ENCODE data around the gene LRIT1.

LRIT1 gene

GRCh38 chr10:84214612-84215235 is 26.6 kb downstream of the LRIT1 start:
- no peaks in the 10 kb centered on the region for H3K4me1 ChIP-seq (ENCODE audit: control insufficient read depth in 2 of 2, insufficient read depth in 1 of 2, low read depth in 1 of 2, low read length in 2 of 2)
- H2BK12ac ChIP-seq (ENCODE audit: low read length), result no peak overlapping the region
- peaks cover 2% of the 10 kb centered on the region for H3K79me1 ChIP-seq (ENCODE audit: low read depth, low read length)
- H3K4me2 ChIP-seq (ENCODE audit: insufficient read depth, low read length, poor library complexity, severe bottlenecking), result no peak overlapping the region
- H3K9me3 ChIP-seq (replicated peaks in 1 of 2; ENCODE audit: control insufficient read depth in 2 of 2, insufficient read depth in 1 of 2, low read depth in 1 of 2, low read length in 2 of 2), result no peaks in the 10 kb centered on the region
- H3K9ac ChIP-seq (ENCODE audit: low read depth, low read length, poor library complexity), result no peak overlapping the region
- WGBS, 2 donors (ENCODE audit: extremely low coverage in 2 of 2, insufficient read length in 2 of 2, insufficient replicate concordance in 1 of 2), result no CpG with 5 or more reads among the region's 12 CpGs
- H3K27ac ChIP-seq (replicated peaks; ENCODE audit: low read length), result no peak overlapping the region
- H3K18ac ChIP-seq (ENCODE audit: low read length), result no peak overlapping the region
- H3K4ac ChIP-seq (ENCODE audit: low read length), result no peak overlapping the region
- no peak overlapping the region for H4K91ac ChIP-seq (ENCODE audit: low read depth, low read length, poor library complexity)
- no peak overlapping the region for H3K14ac ChIP-seq (ENCODE audit: low read length)
- no peak overlapping the region for H2AK5ac ChIP-seq (ENCODE audit: low read depth, low read length)
- H2BK5ac ChIP-seq (ENCODE audit: low read length), result no peak overlapping the region
- peaks cover 0 to 9% (median 0%) of the 10 kb centered on the region in 3 experiments for H3K27me3 ChIP-seq (ENCODE audit: control insufficient read depth in 3 of 3, insufficient read depth in 3 of 3, low read depth in 1 of 3, low read length in 3 of 3)
- no peak overlapping the region for H2AFZ ChIP-seq (ENCODE audit: low read length)
- H4K8ac ChIP-seq (ENCODE audit: low read depth, low read length), result no peak overlapping the region
- no peak overlapping the region for H2BK15ac ChIP-seq (ENCODE audit: low read length)
- DNase-seq (ENCODE audit: low spot score), result no peak
- no peak overlapping the region for H2BK120ac ChIP-seq (ENCODE audit: low read depth, low read length)
- H3K36me3 ChIP-seq (replicated peaks in 1 of 2; ENCODE audit: control insufficient read depth in 2 of 2, insufficient read depth in 2 of 2, low read length in 2 of 2), result peaks cover 0 to 2% of the 10 kb centered on the region in 2 donors
- peak overlapping the region in 1 of 2 donors; percentile 3 for H3K4me3 ChIP-seq (ENCODE audit: low read length in 2 of 2)
- H3K23ac ChIP-seq (ENCODE audit: low read depth, low read length, poor library complexity), result no peak overlapping the region

- DNase-seq (ENCODE audit: low spot score), result no peak
- no peak overlapping the region for H3K4ac ChIP-seq (ENCODE audit: low read length)
- H2BK120ac ChIP-seq (ENCODE audit: low read depth, low read length), result no peak overlapping the region
- no peak overlapping the region for H2AFZ ChIP-seq (ENCODE audit: low read length)
- peak overlapping the region; percentile 43 for H3K23ac ChIP-seq (ENCODE audit: low read depth, low read length, poor library complexity)
- WGBS, 2 donors (ENCODE audit: extremely low coverage in 2 of 2, insufficient read length in 2 of 2, insufficient replicate concordance in 1 of 2), result no CpG with 5 or more reads among the region's 25 CpGs
- peaks cover 2% of the 10 kb centered on the region for H3K79me1 ChIP-seq (ENCODE audit: low read depth, low read length)
- H4K8ac ChIP-seq (ENCODE audit: low read depth, low read length), result no peak overlapping the region
- peaks cover 0 to 6% (median 0%) of the 10 kb centered on the region in 3 experiments for H3K27me3 ChIP-seq (ENCODE audit: control insufficient read depth in 3 of 3, insufficient read depth in 3 of 3, low read depth in 1 of 3, low read length in 3 of 3)
- H3K14ac ChIP-seq (ENCODE audit: low read length), result no peak overlapping the region
- no peak overlapping the region for H3K9ac ChIP-seq (ENCODE audit: low read depth, low read length, poor library complexity)
- H3K4me1 ChIP-seq (ENCODE audit: control insufficient read depth in 2 of 2, insufficient read depth in 1 of 2, low read depth in 1 of 2, low read length in 2 of 2), result no peaks in the 10 kb centered on the region
- no peak overlapping the region for H2BK15ac ChIP-seq (ENCODE audit: low read length)
- H2BK12ac ChIP-seq (ENCODE audit: low read length), result no peak overlapping the region
- peak overlapping the region; percentile 82 for H2AK5ac ChIP-seq (ENCODE audit: low read depth, low read length)
- no peak overlapping the region for H2BK5ac ChIP-seq (ENCODE audit: low read length)
- H3K36me3 ChIP-seq (replicated peaks in 1 of 2; ENCODE audit: control insufficient read depth in 2 of 2, insufficient read depth in 2 of 2, low read length in 2 of 2), result peaks cover 0 to 2% of the 10 kb centered on the region in 2 donors
- H4K91ac ChIP-seq (ENCODE audit: low read depth, low read length, poor library complexity), result no peak overlapping the region
- H3K27ac ChIP-seq (replicated peaks; ENCODE audit: low read length), result no peak overlapping the region
- no peak overlapping the region for H3K4me3 ChIP-seq (ENCODE audit: low read length in 2 of 2)
- H3K9me3 ChIP-seq (replicated peaks in 1 of 2; ENCODE audit: control insufficient read depth in 2 of 2, insufficient read depth in 1 of 2, low read depth in 1 of 2, low read length in 2 of 2), result no peaks in the 10 kb centered on the region
- peak overlapping the region; percentile 58 for H3K18ac ChIP-seq (ENCODE audit: low read length)
- no peak overlapping the region for H3K4me2 ChIP-seq (ENCODE audit: insufficient read depth, low read length, poor library complexity, severe bottlenecking)
Observed at GRCh38 chr10:84214046-84214572, 27.2 kb downstream of the LRIT1 start.

DNA sequence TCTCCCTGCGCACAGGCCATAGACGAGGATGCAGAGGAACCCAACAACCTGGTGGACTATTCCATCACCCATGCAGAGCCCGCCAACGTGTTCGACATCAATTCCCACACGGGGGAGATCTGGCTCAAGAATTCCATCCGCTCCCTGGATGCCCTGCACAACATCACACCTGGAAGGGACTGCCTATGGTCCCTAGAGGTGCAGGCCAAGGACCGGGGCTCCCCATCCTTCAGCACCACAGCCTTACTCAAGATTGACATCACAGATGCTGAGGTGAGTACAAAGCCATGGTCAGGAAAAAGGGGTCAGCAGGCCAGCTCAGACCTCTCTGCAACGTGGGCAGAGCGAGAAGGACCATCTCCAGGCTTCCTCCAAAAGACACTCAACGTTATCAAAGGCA is 28.3 kb downstream of the LRIT1 start:
- WGBS, 2 donors (ENCODE audit: extremely low coverage in 2 of 2, insufficient read length in 2 of 2, insufficient replicate concordance in 1 of 2), result no CpG with 5 or more reads among the region's 11 CpGs
- Histone ChIP-seq H3K9me3 (replicated peaks in 1 of 2; ENCODE audit: control insufficient read depth in 2 of 2, insufficient read depth in 1 of 2, low read depth in 1 of 2, low read length in 2 of 2) (no peaks in the 10 kb centered on the region), H3K27ac (replicated peaks; ENCODE audit: low read length) (no peak overlapping the region), H3K36me3 (replicated peaks in 1 of 2; ENCODE audit: control insufficient read depth in 2 of 2, insufficient read depth in 2 of 2, low read length in 2 of 2) (peaks cover 0 to 2% of the 10 kb centered on the region in 2 donors), H4K8ac (ENCODE audit: low read depth, low read length) (no peak overlapping the region), H2BK12ac (ENCODE audit: low read length) (no peak overlapping the region), H3K23ac (ENCODE audit: low read depth, low read length, poor library complexity) (peak overlapping the region; percentile 10), H4K91ac (ENCODE audit: low read depth, low read length, poor library complexity) (no peak overlapping the region), H2BK15ac (ENCODE audit: low read length) (no peak overlapping the region), H3K4me1 (ENCODE audit: control insufficient read depth in 2 of 2, insufficient read depth in 1 of 2, low read depth in 1 of 2, low read length in 2 of 2) (no peaks in the 10 kb centered on the region), H3K27me3 (ENCODE audit: control insufficient read depth in 3 of 3, insufficient read depth in 3 of 3, low read depth in 1 of 3, low read length in 3 of 3) (peaks cover 0 to 6% (median 0%) of the 10 kb centered on the region in 3 experiments), H3K4ac (ENCODE audit: low read length) (no peak overlapping the region), H3K18ac (ENCODE audit: low read length) (no peak overlapping the region), H3K9ac (ENCODE audit: low read depth, low read length, poor library complexity) (no peak overlapping the region), H3K4me2 (ENCODE audit: insufficient read depth, low read length, poor library complexity, severe bottlenecking) (no peak overlapping the region), H2BK5ac (ENCODE audit: low read length) (no peak overlapping the region), H2AFZ (ENCODE audit: low read length) (no peak overlapping the region), H3K14ac (ENCODE audit: low read length) (no peak overlapping the region), H3K4me3 (ENCODE audit: low read length in 2 of 2) (no peak overlapping the region), H2BK120ac (ENCODE audit: low read depth, low read length) (no peak overlapping the region), H3K79me1 (ENCODE audit: low read depth, low read length) (peaks cover 2% of the 10 kb centered on the region), H2AK5ac (ENCODE audit: low read depth, low read length) (no peak overlapping the region)
- DNase-seq (ENCODE audit: low spot score), result no peak

DNA sequence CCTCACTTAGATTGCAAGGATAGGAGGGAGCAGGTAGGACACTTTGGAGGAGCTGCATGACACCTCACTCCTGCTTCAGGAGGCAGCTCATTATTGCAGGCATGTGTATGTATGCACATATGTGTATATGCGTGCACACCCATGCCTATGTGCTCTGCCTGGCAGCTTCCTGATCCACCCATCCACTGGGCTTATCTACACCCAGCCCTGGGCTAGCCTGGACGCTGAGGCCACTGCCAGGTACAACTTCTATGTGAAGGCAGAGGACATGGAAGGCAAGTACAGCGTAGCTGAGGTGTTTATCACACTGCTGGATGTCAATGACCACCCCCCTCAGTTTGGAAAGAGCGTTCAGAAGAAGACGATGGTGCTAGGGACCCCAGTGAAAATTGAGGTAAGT is 29.3 kb downstream of the LRIT1 start:
- Histone ChIP-seq H3K4ac (ENCODE audit: low read length) (no peak overlapping the region), H3K36me3 (replicated peaks in 1 of 2; ENCODE audit: control insufficient read depth in 2 of 2, insufficient read depth in 2 of 2, low read length in 2 of 2) (peaks cover 0 to 2% of the 10 kb centered on the region in 2 donors), H3K9me3 (replicated peaks in 1 of 2; ENCODE audit: control insufficient read depth in 2 of 2, insufficient read depth in 1 of 2, low read depth in 1 of 2, low read length in 2 of 2) (no peaks in the 10 kb centered on the region), H2BK5ac (ENCODE audit: low read length) (no peak overlapping the region), H3K27ac (replicated peaks; ENCODE audit: low read length) (no peak overlapping the region), H2BK15ac (ENCODE audit: low read length) (no peak overlapping the region), H3K23ac (ENCODE audit: low read depth, low read length, poor library complexity) (no peak overlapping the region), H3K18ac (ENCODE audit: low read length) (no peak overlapping the region), H2AK5ac (ENCODE audit: low read depth, low read length) (no peak overlapping the region), H2BK12ac (ENCODE audit: low read length) (no peak overlapping the region), H3K4me1 (ENCODE audit: control insufficient read depth in 2 of 2, insufficient read depth in 1 of 2, low read depth in 1 of 2, low read length in 2 of 2) (no peaks in the 10 kb centered on the region), H3K4me3 (ENCODE audit: low read length in 2 of 2) (no peak overlapping the region), H3K14ac (ENCODE audit: low read length) (no peak overlapping the region), H3K27me3 (ENCODE audit: control insufficient read depth in 3 of 3, insufficient read depth in 3 of 3, low read depth in 1 of 3, low read length in 3 of 3) (peaks cover 0 to 6% (median 0%) of the 10 kb centered on the region in 3 experiments), H2BK120ac (ENCODE audit: low read depth, low read length) (no peak overlapping the region), H3K79me1 (ENCODE audit: low read depth, low read length) (peaks cover 1% of the 10 kb centered on the region), H4K91ac (ENCODE audit: low read depth, low read length, poor library complexity) (no peak overlapping the region), H2AFZ (ENCODE audit: low read length) (no peak overlapping the region), H3K4me2 (ENCODE audit: insufficient read depth, low read length, poor library complexity, severe bottlenecking) (no peak overlapping the region), H4K8ac (ENCODE audit: low read depth, low read length) (no peak overlapping the region), H3K9ac (ENCODE audit: low read depth, low read length, poor library complexity) (no peak overlapping the region)
- no peak for DNase-seq (ENCODE audit: low spot score)
- WGBS, 2 donors (ENCODE audit: extremely low coverage in 2 of 2, insufficient read length in 2 of 2, insufficient replicate concordance in 1 of 2), result no CpG with 5 or more reads among the region's 5 CpGs

All from neuronal stem cell (in vitro differentiated cells).